Activated CD4-positive, alpha-beta T cell treated with anti-CD3 and anti-CD28 coated beads for 4 hours (primary cell): Measurements from ENCODE around the gene TEX29.

Experiments
- DNase-seq, 2 donors: peaks; one replicate each; pipeline ENCODE4 v3.0.0-alpha.2; 2020

The TEX29 gene

GRCh38 chr13:111372651-111373425, 52.4 kb downstream of the TEX29 start:
- no peak for DNase-seq

- no peak for DNase-seq
These were observed 53.0 kb downstream of the TEX29 start for GRCh38 chr13:111373486-111373885.

- DNase-seq: no peak
These were observed 60.0 kb downstream of the TEX29 start for GRCh38 chr13:111380431-111380830.

- no peak for DNase-seq
These were observed 62.0 kb downstream of the TEX29 start for GRCh38 chr13:111382411-111382810.

GRCh38 chr13:111382877-111383276, 62.4 kb downstream of the TEX29 start:
- no peak for DNase-seq

- DNase-seq: no peak
These were observed 63.4 kb downstream of the TEX29 start for GRCh38 chr13:111383591-111384440.

GRCh38 chr13:111384441-111385182, 64.2 kb downstream of the TEX29 start:
- DNase-seq: no peak

- DNase-seq: no peak
These were observed 64.9 kb downstream of the TEX29 start for GRCh38 chr13:111385183-111385857.

GRCh38 chr13:111387026-111387871, 66.8 kb downstream of the TEX29 start:
- no peak for DNase-seq

GRCh38 chr13:111387945-111388600, 67.6 kb downstream of the TEX29 start:
- DNase-seq: no peak

- DNase-seq: no peak
These were observed 68.5 kb downstream of the TEX29 start for GRCh38 chr13:111388851-111389500.

- DNase-seq: no peak
These were observed 69.4 kb downstream of the TEX29 start for GRCh38 chr13:111389621-111390521.

- DNase-seq: no peak
These were observed 70.3 kb downstream of the TEX29 start for GRCh38 chr13:111390522-111391270.

GRCh38 chr13:111392486-111392885, 72.0 kb downstream of the TEX29 start:
- no peak for DNase-seq

- DNase-seq: no peak
These were observed 72.9 kb downstream of the TEX29 start for GRCh38 chr13:111393221-111393790.
